ENCODE results near the gene SCN4B. TPM values are rescaled to one million over a fixed set of nuclear protein-coding genes. Genes with fewer than 3 reads are reported as not detected.

Gene SCN4B
- total and polyA plus RNA-seq, 2 donors (not counting 1 experiment from before 2014, with no cell fraction given) = 1.5 to 10.4 TPM

DNA sequence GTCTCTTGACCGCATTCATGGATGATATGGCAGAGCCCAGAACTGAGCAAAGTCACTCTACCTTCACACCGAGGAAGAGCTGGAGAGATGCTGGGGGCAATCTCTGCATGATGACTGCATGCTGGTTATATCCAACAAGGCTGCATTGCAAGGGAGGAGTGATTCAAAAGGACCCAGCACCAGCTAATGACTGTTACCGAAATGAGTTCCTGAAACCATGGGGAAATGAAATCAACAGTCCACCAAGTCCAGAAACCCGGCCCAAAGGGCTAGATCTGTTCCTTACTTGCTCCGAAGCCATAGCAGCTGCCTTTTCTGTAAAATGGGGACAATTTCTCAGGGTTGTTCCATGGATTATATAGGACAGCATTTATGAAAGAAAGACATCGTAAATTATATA lies 64.7 kb downstream of the SCN4B start:
- H3K27me3 ChIP-seq (ENCODE audit: control insufficient read depth, insufficient read depth, low read length) = no peaks in the 10 kb centered on the region
- H3K4me3 ChIP-seq (replicated peaks in 1 of 4; ENCODE audit: control extremely low read depth in 1 of 4, insufficient read depth in 1 of 4, low read depth in 3 of 4, low read length in 4 of 4) = no peak overlapping the region
- H3K79me2 ChIP-seq (ENCODE audit: control insufficient read depth, insufficient read depth, low read length) = no peaks in the 10 kb centered on the region
- H2AFZ ChIP-seq (ENCODE audit: low read length) = no peak overlapping the region
- H4K20me1 ChIP-seq (ENCODE audit: control insufficient read depth, extremely low read depth, insufficient read depth, low read length) = no peaks in the 10 kb centered on the region
- no peak overlapping the region for H3K9ac ChIP-seq (ENCODE audit: insufficient read depth, low read length)
- no peak for DNase-seq (ENCODE audit: low read depth in 2 of 2)
- H3K36me3 ChIP-seq (ENCODE audit: control insufficient read depth, insufficient read depth, low read length) = no peaks in the 10 kb centered on the region
- H3K4me1 ChIP-seq (ENCODE audit: control insufficient read depth, extremely low read depth, insufficient read depth, low read length) = no peaks in the 10 kb centered on the region
- H3K4me2 ChIP-seq (ENCODE audit: extremely low read depth, insufficient read depth, low read length) = no peak overlapping the region
- no peak for TF ChIP-seq EZH2 (IDR thresholded peaks at IDR 0.05; ENCODE audit: low read length, missing control alignments)
- TF ChIP-seq, protein P1, sequence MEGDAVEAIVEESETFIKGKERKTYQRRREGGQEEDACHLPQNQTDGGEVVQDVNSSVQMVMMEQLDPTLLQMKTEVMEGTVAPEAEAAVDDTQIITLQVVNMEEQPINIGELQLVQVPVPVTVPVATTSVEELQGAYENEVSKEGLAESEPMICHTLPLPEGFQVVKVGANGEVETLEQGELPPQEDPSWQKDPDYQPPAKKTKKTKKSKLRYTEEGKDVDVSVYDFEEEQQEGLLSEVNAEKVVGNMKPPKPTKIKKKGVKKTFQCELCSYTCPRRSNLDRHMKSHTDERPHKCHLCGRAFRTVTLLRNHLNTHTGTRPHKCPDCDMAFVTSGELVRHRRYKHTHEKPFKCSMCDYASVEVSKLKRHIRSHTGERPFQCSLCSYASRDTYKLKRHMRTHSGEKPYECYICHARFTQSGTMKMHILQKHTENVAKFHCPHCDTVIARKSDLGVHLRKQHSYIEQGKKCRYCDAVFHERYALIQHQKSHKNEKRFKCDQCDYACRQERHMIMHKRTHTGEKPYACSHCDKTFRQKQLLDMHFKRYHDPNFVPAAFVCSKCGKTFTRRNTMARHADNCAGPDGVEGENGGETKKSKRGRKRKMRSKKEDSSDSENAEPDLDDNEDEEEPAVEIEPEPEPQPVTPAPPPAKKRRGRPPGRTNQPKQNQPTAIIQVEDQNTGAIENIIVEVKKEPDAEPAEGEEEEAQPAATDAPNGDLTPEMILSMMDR (conservative IDR thresholded peaks at IDR 0.05 in 1 of 2, IDR thresholded peaks at IDR 0.05 in 1 of 2; ENCODE audit: low read depth in 1 of 2, low read length in 2 of 2) = no peak
- no peak overlapping the region for H3K27ac ChIP-seq (ENCODE audit: insufficient read depth, low read length)
- H3K9me3 ChIP-seq (ENCODE audit: control insufficient read depth, insufficient read depth, low read depth, low read length) = no peaks in the 10 kb centered on the region

DNA sequence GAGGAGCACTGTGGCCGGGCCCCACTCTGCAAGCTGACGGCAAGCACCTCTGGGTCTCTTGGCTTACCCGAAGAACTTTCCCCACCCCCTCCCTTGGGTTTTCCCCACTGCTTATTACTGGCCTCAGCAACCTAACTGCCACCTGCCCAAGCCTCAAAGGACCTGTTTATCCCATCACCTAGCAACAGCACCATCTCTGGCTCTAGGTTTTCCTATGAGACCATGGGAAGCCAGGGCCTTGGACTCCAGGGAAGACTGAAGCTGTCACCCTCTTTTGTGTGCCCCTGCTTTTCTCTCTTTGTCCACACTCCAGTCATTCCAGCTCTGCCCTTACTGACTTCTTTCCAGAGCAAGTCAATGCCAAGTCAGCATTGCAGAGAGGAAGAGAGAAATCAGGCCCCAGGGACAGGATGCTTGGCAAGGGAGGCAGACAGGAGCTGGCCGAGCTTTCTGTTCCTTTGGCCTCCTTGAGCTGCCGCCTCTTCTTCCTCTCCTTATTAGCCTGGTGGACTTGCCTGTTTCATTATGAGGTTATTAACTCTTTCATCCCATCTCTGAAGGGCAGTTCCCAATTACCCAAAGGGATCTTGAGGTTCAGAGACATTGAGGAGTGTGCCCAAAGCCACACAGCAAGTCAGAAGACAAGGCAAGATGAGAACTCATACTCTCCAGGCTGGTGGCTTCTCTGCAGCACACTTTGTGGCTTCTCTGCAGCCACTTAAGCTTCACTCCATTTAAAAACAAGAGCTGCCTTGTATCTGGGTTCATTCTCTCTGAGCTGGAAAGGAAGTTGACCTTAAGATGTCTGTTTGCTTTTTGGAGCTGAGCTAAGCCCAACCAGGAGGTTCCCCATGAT lies 65.5 kb downstream of the SCN4B start, which contains the start of gene SMIM35:
Gene SMIM35, minus strand, starts transcription at position 51 of the 856 bp plus-strand sequence. CDS start 206 bp downstream, outside the sequence.
- H3K27ac ChIP-seq (ENCODE audit: insufficient read depth, low read length) = no peak within 1 kb of the TSS
- H2AFZ ChIP-seq (ENCODE audit: low read length) = no peak within 1 kb of the TSS
- H4K20me1 ChIP-seq (ENCODE audit: control insufficient read depth, extremely low read depth, insufficient read depth, low read length) = no peaks in the 10 kb centered on the region
- H3K4me2 ChIP-seq (ENCODE audit: extremely low read depth, insufficient read depth, low read length) = no peak within 1 kb of the TSS
- no peaks in the 10 kb centered on the region for H3K36me3 ChIP-seq (ENCODE audit: control insufficient read depth, insufficient read depth, low read length)
- no peaks in the 10 kb centered on the region for H3K9me3 ChIP-seq (ENCODE audit: control insufficient read depth, insufficient read depth, low read depth, low read length)
- no peak within 1 kb of the TSS for H3K9ac ChIP-seq (ENCODE audit: insufficient read depth, low read length)
- H3K27me3 ChIP-seq (ENCODE audit: control insufficient read depth, insufficient read depth, low read length) = no peaks in the 10 kb centered on the region
- no peaks in the 10 kb centered on the region for H3K4me1 ChIP-seq (ENCODE audit: control insufficient read depth, extremely low read depth, insufficient read depth, low read length)
- no peak within 1 kb of the TSS for H3K4me3 ChIP-seq (replicated peaks in 1 of 4; ENCODE audit: control extremely low read depth in 1 of 4, insufficient read depth in 1 of 4, low read depth in 3 of 4, low read length in 4 of 4)
- no peak for DNase-seq (ENCODE audit: low read depth in 2 of 2)
- TF ChIP-seq, protein P1 (conservative IDR thresholded peaks at IDR 0.05 in 1 of 2, IDR thresholded peaks at IDR 0.05 in 1 of 2; ENCODE audit: low read depth in 1 of 2, low read length in 2 of 2) = no peak
- TF ChIP-seq EZH2 (IDR thresholded peaks at IDR 0.05; ENCODE audit: low read length, missing control alignments) = no peak
- H3K79me2 ChIP-seq (ENCODE audit: control insufficient read depth, insufficient read depth, low read length) = no peaks in the 10 kb centered on the region

DNA sequence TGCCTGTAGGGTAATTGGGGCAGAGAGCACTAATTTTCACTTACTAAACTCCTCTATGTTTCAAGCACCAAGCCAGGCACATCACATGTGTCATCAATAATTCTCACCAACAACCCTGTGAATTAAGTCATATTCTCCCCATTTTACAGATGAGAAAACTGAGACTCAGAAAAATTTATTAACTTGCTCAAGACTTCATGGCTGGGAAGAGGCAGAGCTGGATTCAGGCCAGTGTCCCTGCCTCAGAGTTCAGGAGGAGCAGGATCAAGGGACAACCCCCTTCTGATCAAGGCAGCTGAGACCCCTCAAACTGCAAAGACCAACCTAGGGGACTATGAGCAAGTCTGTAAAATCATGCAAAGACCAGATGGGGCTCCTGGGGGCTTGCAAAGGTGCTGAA lies 68.0 kb downstream of the SCN4B start:
- Histone ChIP-seq H4K20me1 (ENCODE audit: control insufficient read depth, extremely low read depth, insufficient read depth, low read length) (no peaks in the 10 kb centered on the region), H3K9me3 (ENCODE audit: control insufficient read depth, insufficient read depth, low read depth, low read length) (no peaks in the 10 kb centered on the region), H3K4me3 (replicated peaks in 1 of 4; ENCODE audit: control extremely low read depth in 1 of 4, insufficient read depth in 1 of 4, low read depth in 3 of 4, low read length in 4 of 4) (no peak overlapping the region), H3K4me1 (ENCODE audit: control insufficient read depth, extremely low read depth, insufficient read depth, low read length) (no peaks in the 10 kb centered on the region), H3K4me2 (ENCODE audit: extremely low read depth, insufficient read depth, low read length) (no peak overlapping the region), H3K36me3 (ENCODE audit: control insufficient read depth, insufficient read depth, low read length) (no peaks in the 10 kb centered on the region), H3K79me2 (ENCODE audit: control insufficient read depth, insufficient read depth, low read length) (no peaks in the 10 kb centered on the region), H2AFZ (ENCODE audit: low read length) (no peak overlapping the region), H3K27me3 (ENCODE audit: control insufficient read depth, insufficient read depth, low read length) (no peaks in the 10 kb centered on the region), H3K27ac (ENCODE audit: insufficient read depth, low read length) (no peak overlapping the region), H3K9ac (ENCODE audit: insufficient read depth, low read length) (no peak overlapping the region)
- TF ChIP-seq, protein P1 (conservative IDR thresholded peaks at IDR 0.05 in 1 of 2, IDR thresholded peaks at IDR 0.05 in 1 of 2; ENCODE audit: low read depth in 1 of 2, low read length in 2 of 2) = no peak
- no peak for TF ChIP-seq EZH2 (IDR thresholded peaks at IDR 0.05; ENCODE audit: low read length, missing control alignments)
- DNase-seq (ENCODE audit: low read depth in 2 of 2) = no peak

All from fibroblast of lung (primary cell).